Frontal cortex (tissue), 4 donors: ENCODE results near the gene SEC16A. TPM values are rescaled to one million over a fixed set of nuclear protein-coding genes. Genes with fewer than 3 reads are reported as not detected.

Source experiments
- DNase-seq, 2 donors: peaks; one replicate each; pipeline ENCODE4 v3.0.0; 2012; ENCODE audit warnings: low spot score in 2 of 2
- FAIRE-seq: peaks from 2 replicates; lab custom pipeline; 2012; peaks lifted over from hg19 to GRCh38; lab: Jason Lieb, UNC
- total RNA-seq: library from RNA; depleted of rRNA; stranded (reverse); fragments of >200 nt; gene quantifications from one replicate; pipeline ENCODE4 v1.2.3, GENCODE V29; 2014
- donor health status: control.
- donor health status: control.
- donor health status: control.

SEC16A gene
- total RNA-seq, 1 donor from 2014 or later: 9.0 TPM

- FAIRE-seq (no peak), DNase-seq (no peak)
These were observed 36.6 kb upstream of the SEC16A start for GRCh38 chr9:136519263-136520052.

DNA sequence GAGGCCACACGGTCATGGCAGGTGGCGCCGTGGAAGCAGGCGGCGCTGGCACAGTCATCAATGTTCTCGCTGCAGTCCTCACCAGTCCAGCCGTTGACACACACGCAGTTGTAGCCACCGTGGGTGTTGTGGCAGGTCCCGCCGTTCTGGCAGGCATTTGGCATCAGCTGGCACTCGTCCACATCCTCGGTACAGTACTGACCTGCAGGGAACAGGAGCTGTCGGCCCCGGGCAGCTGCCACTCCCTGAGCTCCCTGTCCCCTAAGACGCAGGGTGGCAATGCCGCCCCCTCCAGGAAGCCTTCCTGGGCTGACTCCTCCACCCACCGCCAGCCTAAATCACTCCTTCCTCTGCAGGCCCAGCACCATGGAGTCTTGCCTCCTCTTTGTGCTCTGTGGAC, 35.8 kb upstream of the SEC16A start:
- no peak for DNase-seq
- FAIRE-seq: no peak

DNA sequence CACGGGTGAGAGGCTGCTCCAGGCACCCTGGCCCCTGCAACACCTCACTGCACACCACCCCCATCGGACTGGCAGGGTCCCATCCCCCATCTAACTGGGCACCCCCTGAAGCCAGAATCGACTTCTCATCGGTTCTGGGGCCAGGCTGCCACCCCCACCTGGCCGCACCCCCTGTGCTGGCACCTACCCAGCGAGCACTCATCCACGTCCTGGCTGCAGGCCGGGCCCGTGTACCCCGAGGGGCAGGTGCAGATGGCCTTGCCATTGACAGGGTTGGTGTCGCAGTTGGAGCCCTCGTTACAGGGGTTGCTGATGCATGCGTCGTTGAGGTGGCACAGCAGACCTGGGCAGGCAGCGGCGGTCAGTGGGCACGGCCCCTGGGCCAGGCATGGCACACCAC, 35.1 kb upstream of the SEC16A start:
- FAIRE-seq (no peak), DNase-seq (no peak)

- FAIRE-seq: no peak
- no peak for DNase-seq
These were observed 34.3 kb upstream of the SEC16A start for GRCh38 chr9:136517012-136517743.

- peak; percentile 73 to 79 for DNase-seq
- no peak for FAIRE-seq
These were observed 33.4 kb upstream of the SEC16A start for GRCh38 chr9:136516191-136516654.

DNA sequence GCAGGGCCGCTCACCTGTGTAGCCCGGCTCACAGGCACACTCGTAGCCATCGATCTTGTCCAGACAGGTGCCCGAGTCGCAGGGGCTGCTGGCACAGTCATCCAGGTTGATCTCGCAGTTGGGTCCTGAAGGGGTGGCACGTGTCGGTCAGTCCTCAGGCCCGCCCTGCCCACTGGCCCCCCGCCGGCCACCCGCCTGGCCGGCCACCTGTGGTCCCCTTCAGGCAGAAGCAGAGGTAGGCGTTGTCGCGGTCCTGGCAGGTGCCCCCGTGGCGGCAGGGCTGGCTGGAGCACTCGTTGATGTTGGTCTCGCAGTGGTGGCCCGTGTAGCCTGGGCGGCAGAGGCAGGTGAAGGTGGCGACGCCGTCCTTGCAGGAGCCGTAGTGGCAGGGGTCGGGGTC, 32.4 kb upstream of the SEC16A start:
- FAIRE-seq (no peak), DNase-seq (no peak)

DNA sequence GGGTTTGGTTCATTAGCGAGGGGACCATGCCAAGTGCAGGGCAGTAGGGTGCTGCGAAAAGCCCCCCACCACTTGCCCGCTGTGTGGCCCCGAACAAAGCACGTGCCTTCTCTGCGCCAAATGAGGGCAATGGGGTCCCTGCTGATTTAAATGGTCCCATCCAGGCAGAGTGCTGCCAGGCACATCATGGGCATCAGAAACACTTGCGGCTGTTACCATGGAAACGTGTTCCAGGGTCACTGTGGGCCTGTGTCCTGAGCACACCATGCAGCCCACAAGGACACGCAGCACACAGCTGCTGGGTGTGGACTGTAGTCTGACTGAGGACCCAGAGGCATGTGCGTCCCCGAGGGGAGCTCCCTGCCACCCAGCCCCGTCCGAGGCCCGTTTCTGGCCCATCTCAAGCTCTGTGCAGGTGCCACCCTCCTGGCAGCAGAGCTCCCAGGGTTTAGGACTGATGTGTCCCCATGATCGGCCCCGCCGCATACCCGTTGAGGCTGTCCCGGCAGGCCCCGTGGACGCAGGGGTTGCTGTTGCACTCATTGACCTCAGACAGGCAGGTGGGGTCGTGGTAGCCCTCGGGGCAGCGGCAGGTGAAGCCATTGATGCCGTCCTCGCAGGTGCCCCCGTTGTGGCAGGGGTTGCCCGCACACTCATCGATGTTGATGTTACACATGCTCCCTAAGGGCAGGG, 31.3 kb upstream of the SEC16A start:
- FAIRE-seq (no peak), DNase-seq (no peak)

GRCh38 chr9:136513191-136513590, 30.4 kb upstream of the SEC16A start:
- no peak for FAIRE-seq

DNA sequence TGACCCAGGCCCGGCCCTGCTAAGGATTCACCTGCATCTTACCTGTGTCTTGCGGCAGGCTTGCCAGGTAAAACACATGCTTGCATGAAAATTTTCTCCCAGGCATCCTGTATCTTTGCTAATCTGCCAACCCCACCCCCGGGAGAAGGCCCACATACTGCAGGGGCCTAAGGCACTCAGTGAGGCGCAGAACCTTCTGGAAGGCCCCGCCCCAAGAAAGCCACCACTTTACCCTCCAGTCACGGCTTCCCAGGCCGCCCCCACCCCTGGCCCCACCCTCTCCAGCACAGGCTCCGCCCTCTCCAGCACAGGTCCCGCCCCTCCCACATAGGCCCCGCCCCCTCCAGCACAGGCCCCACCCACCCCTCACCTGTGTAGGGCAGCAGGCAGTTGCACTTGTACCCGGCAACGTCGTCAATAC, 29.8 kb upstream of the SEC16A start:
- peak in 1 of 2 donors; percentile 73 for DNase-seq
- no peak for FAIRE-seq

More at GRCh38 chr9:136513191-136513590, 30.4 kb upstream of the SEC16A start:
- no peak for DNase-seq

DNA sequence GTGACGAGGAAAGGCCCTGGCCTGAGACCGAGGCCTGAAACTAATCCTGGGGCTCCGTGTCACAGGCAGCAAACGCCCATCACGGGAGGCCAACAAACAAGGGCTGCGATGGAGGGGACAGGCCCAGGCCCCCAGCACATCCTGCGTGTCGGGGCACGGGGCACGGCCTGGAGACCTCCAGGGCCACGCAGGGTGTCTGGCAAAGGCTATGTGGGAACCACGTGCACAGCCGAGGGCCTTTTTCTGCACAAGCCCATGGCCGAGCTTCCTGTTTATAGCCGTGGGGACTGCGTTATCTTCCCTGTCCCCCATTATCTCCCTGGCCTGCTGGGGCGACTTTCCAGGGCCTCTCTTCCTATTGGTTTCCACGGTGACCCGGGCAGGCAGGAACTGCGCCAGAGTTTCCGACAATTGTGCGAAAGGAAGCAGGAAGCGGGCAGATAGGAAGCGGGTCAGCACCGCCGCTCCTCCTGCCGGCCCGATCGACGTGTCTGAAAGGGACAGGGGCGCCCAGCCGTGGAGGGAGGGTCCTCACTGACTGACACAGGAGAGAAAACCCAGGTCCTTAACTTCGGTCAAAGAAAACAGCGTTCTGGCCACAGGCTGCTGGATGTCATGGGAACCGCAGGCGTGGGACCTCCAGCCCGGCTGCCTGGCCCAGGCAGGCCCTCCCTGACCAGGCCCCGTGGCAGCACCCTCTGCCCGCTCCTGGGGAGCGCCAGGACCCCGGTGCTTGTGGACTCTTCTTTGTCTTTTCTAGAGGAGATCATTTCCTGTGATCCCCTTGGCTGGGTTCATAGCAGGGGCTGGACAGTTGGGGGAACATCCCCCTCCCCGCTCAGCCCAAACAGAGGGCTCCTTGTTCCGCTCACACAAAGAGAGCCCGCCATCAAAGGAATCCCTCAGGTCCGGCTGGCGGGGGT, 29.1 kb upstream of the SEC16A start:
- FAIRE-seq: no peak
- peak; percentile 83 to 95 for DNase-seq

GRCh38 chr9:136511144-136511669, 28.4 kb upstream of the SEC16A start:
- DNase-seq: no peak
- no peak for FAIRE-seq

- no peak for FAIRE-seq
These were observed 27.7 kb upstream of the SEC16A start for GRCh38 chr9:136510561-136510960.

GRCh38 chr9:136509549-136509948, 26.7 kb upstream of the SEC16A start:
- DNase-seq: no peak
- no peak for FAIRE-seq

More at GRCh38 chr9:136510561-136510960, 27.7 kb upstream of the SEC16A start:
- no peak for DNase-seq

GRCh38 chr9:136508729-136509500, 26.1 kb upstream of the SEC16A start:
- no peak for FAIRE-seq
- no peak for DNase-seq

GRCh38 chr9:136507992-136508375, 25.1 kb upstream of the SEC16A start:
- no peak for FAIRE-seq
- DNase-seq: no peak

DNA sequence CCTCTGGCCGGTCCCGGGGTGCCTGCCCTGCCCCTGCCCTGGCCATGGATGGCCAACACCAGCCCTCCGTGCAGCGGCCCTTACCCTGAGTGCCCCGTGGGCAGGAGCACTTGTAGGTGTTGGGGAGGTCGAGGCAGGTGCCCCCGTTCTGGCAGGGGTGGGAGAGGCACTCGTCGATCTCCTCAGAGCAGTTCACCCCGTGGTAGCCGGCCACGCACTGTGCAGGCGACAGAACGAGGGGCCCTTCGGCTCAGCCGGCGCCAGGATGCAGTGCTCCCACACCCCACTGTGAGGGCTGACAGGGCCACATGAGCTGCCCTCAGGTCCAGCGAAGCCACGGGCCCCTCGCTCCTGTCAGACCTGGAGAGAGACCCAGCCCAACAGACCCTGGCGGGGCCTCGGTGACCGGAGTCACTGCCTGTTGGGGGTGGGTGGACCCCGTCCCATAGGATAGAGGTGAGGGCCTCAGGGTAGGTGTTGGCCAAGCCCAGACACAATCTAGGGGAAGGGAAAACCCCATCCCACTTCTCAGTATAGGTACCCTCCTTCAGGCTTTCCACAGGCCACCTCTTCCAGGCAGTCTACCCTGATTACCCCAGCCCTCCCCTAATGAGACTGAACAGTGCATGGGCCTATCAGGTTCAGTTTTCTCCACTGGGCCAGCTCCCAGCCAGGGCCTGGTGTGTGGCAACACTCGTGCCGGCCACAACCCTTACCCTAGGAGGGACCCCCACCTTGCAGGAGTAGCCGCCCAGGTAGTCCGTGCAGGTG, 24.6 kb upstream of the SEC16A start:
- DNase-seq: no peak
- FAIRE-seq: no peak

GRCh38 chr9:136506425-136506824, 23.6 kb upstream of the SEC16A start:
- FAIRE-seq (no peak), DNase-seq (no peak)
